SK-N-SH (cell line): Measurements from ENCODE around the gene NAT9. TPM values are rescaled to one million over a fixed set of nuclear protein-coding genes. Genes with fewer than 3 reads are reported as not detected.

Experiments used
- CTCF ChIA-PET: fragments of 300-600, 350-600 bp; formaldehyde crosslinking; extraction: SDS; loops from one replicate; lab custom pipeline; 2021; lab: Yijun Ruan, JAX
- POLR2A ChIA-PET: fragments of 350-600 bp; sonication (Branson Sonifier 250); formaldehyde crosslinking; extraction: SDS; loops from one replicate; lab custom pipeline; 2020; ENCODE audit warnings: antibody characterized with exemption, inconsistent platforms; lab: Yijun Ruan, JAX
- DNase-seq: peaks from one replicate; pipeline ENCODE4 v3.0.0; 2012
- H2AFZ ChIP-seq: fragments of 200-600 bp; sonication (generic); 2 replicates; pipeline ENCODE4 v1.8.1; 2016; ENCODE audit warnings: antibody characterized with exemption, mild to moderate bottlenecking, low read depth
- H3F3A ChIP-seq: fragments of 200-600 bp; sonication (generic); replicated peaks from 2 replicates; pipeline ENCODE3; 2016; ENCODE audit warnings: antibody characterized with exemption, mild to moderate bottlenecking; ENCODE audit not compliant: insufficient read depth
- H3K27ac ChIP-seq, 2 experiments: fragments of 200-500 bp in 1 of 2; fragments of 200-600 bp in 1 of 2; sonication (Bioruptor generic) in 1 of 2; sonication (generic), shearing (Covaris generic) in 1 of 2; 2 replicates each; pipeline versions ENCODE4 v1.5.1 to v1.6.1; 2014 to 2016; ENCODE audit warnings: low read depth in 2 of 2, inconsistent platforms in 1 of 2, low read length in 1 of 2, mild to moderate bottlenecking in 1 of 2, mixed read lengths in 1 of 2
- H3K27me3 ChIP-seq: fragments of 200-600 bp; sonication (generic), shearing (Covaris generic); 2 replicates; pipeline ENCODE4 v1.6.1; 2016; ENCODE audit warnings: mixed run types; ENCODE audit not compliant: insufficient read depth
- H3K36me3 ChIP-seq, 2 experiments: fragments of 200-500 bp in 1 of 2; fragments of 200-600 bp in 1 of 2; sonication (Bioruptor generic) in 1 of 2; sonication (generic) in 1 of 2; replicated peaks in 1 of 2; 2 replicates each; pipeline versions ENCODE3 to v1.5.1; 2014 to 2016; ENCODE audit warnings: low read length in 1 of 2, mild to moderate bottlenecking in 1 of 2; ENCODE audit not compliant: insufficient read depth in 2 of 2, control insufficient read depth in 1 of 2
- H3K4me1 ChIP-seq, 2 experiments: fragments of 200-500 bp in 1 of 2; fragments of 200-600 bp in 1 of 2; sonication (Bioruptor generic) in 1 of 2; sonication (generic), shearing (Covaris generic) in 1 of 2; 2 replicates each; pipeline versions ENCODE4 v1.5.1 to v1.6.1; 2014 to 2016; ENCODE audit warnings: low read depth in 1 of 2, low read length in 1 of 2, mixed run types in 1 of 2; ENCODE audit not compliant: insufficient read depth in 2 of 2, control insufficient read depth in 1 of 2
- H3K4me2 ChIP-seq: fragments of 200-600 bp; sonication (generic), shearing (Covaris generic); 2 replicates; pipeline ENCODE4 v1.6.1; 2017; ENCODE audit warnings: mixed run types
- H3K4me3 ChIP-seq, 2 experiments: fragments of 200-500 bp in 1 of 2; fragments of 200-600 bp in 1 of 2; sonication (Bioruptor generic) in 1 of 2; sonication (generic), shearing (Covaris generic) in 1 of 2; 2 replicates each; pipeline versions ENCODE4 v1.5.1 to v1.8.1; 2014 to 2016; ENCODE audit warnings: low read depth in 2 of 2, inconsistent platforms in 1 of 2, low read length in 1 of 2, mild to moderate bottlenecking in 1 of 2, mixed read lengths in 1 of 2, moderate library complexity in 1 of 2
- H3K79me2 ChIP-seq: fragments of 200-600 bp; sonication (generic); 2 replicates; pipeline ENCODE4 v1.8.1; 2017; ENCODE audit warnings: mild to moderate bottlenecking; ENCODE audit not compliant: insufficient read depth
- H3K9ac ChIP-seq: fragments of 200-600 bp; sonication (generic); 2 replicates; pipeline ENCODE4 v1.6.1; 2017; ENCODE audit warnings: mixed run types
- H3K9me2 ChIP-seq: fragments of 200-600 bp; sonication (generic); 2 replicates; pipeline ENCODE4 v1.6.1; 2017; ENCODE audit warnings: mixed run types
- H3K9me3 ChIP-seq: fragments of 200-600 bp; sonication (generic); 2 replicates; pipeline ENCODE4 v1.6.1; 2017; ENCODE audit warnings: mixed run types, mild to moderate bottlenecking, moderate library complexity
- H4K20me1 ChIP-seq: fragments of 200-600 bp; sonication (generic); 2 replicates; pipeline ENCODE4 v1.6.1; 2017; ENCODE audit warnings: mild to moderate bottlenecking, mixed run types; ENCODE audit not compliant: insufficient read depth
- CHD2 ChIP-seq: fragments of 150-350 bp; IDR thresholded peaks from 2 replicates; pipeline ENCODE4 v1.6.1; 2018; ENCODE audit warnings: low read length; ENCODE audit not compliant: partially characterized antibody
- ELF1 ChIP-seq: IDR thresholded peaks from 2 replicates; pipeline ENCODE4 v1.4.0; 2012
- EP300 ChIP-seq, 2 experiments: IDR thresholded peaks; 2 replicates each; pipeline versions ENCODE4 v1.4.0 to v1.6.1; 2012; ENCODE audit warnings: borderline replicate concordance in 1 of 2, low read depth in 1 of 2, low read length in 1 of 2
- GABPA ChIP-seq: IDR thresholded peaks from 2 replicates; pipeline ENCODE4 v1.4.0; 2012; ENCODE audit warnings: low read depth, mild to moderate bottlenecking
- MEF2A ChIP-seq: IDR thresholded peaks from 2 replicates; pipeline ENCODE4 v1.4.0; 2012; ENCODE audit warnings: low read depth, borderline replicate concordance
- NFIC ChIP-seq: IDR thresholded peaks from 2 replicates; pipeline ENCODE4 v1.4.0; 2012; ENCODE audit warnings: borderline replicate concordance
- NRF1 ChIP-seq: IDR thresholded peaks from 2 replicates; pipeline ENCODE4 v1.6.1; 2012; ENCODE audit warnings: low read depth, mild to moderate bottlenecking, low read length
- POLR2AphosphoS5 ChIP-seq: IDR thresholded peaks from 2 replicates; pipeline ENCODE4 v1.6.1; 2012; ENCODE audit warnings: low read depth, low read length
- RAD21 ChIP-seq: IDR thresholded peaks from 2 replicates; pipeline ENCODE4 v1.6.1; 2012; ENCODE audit warnings: mild to moderate bottlenecking, low read length
- RCOR1 ChIP-seq: fragments of 150-350 bp; IDR thresholded peaks from 2 replicates; pipeline ENCODE4 v1.6.1; 2017; ENCODE audit warnings: antibody characterized with exemption, low read length
- REST ChIP-seq: IDR thresholded peaks from 2 replicates; pipeline ENCODE4 v1.6.1; 2012; ENCODE audit warnings: mild to moderate bottlenecking, low read depth, low read length, moderate library complexity
- SMC3 ChIP-seq: IDR thresholded peaks from 2 replicates; pipeline ENCODE4 v1.6.1; 2012; ENCODE audit warnings: low read depth, low read length, improper control_type of control experiment
- TAF1 ChIP-seq: IDR thresholded peaks from 2 replicates; pipeline ENCODE4 v1.6.1; 2012; ENCODE audit warnings: low read depth, mild to moderate bottlenecking, low read length, moderate library complexity, borderline replicate concordance
- TEAD4 ChIP-seq: IDR thresholded peaks from 2 replicates; pipeline ENCODE4 v1.4.0; 2012; ENCODE audit warnings: mild to moderate bottlenecking, borderline replicate concordance; ENCODE audit not compliant: insufficient read depth
- YY1 ChIP-seq: IDR thresholded peaks from 2 replicates; pipeline ENCODE4 v1.4.0; 2012; ENCODE audit warnings: low read depth, mild to moderate bottlenecking
- ZBTB33 ChIP-seq: IDR thresholded peaks from 2 replicates; pipeline ENCODE4 v1.4.0; 2012; ENCODE audit warnings: low read depth, borderline replicate concordance
- WGBS: methylation state at CpG from one replicate; pipeline ENCODE4 v1.1.6; 2017; ENCODE audit warnings: low lambda C conversion rate; 5-methylcytosine and 5-hydroxymethylcytosine counted together
- polyA plus RNA-seq, 3 experiments: library from polyadenylated mRNA; depleted of rRNA; stranded (reverse); fragments of >200 nt; gene quantifications; 2 replicates each; pipeline ENCODE4 v1.2.3, GENCODE V29; 2012
- TF ChIP-seq, protein P1 (sequence below): IDR thresholded peaks from 2 replicates; pipeline ENCODE4 v1.4.0; 2012; ENCODE audit warnings: low read depth, borderline replicate concordance
- TF ChIP-seq, protein P2 (sequence below): IDR thresholded peaks from 2 replicates; pipeline ENCODE4; 2012
- TF ChIP-seq, protein P3 (sequence below): fragments of 150-350 bp; IDR thresholded peaks from 2 replicates; pipeline ENCODE4 v1.6.1; 2016; ENCODE audit warnings: mild to moderate bottlenecking, low read depth, low read length

NAT9 gene
- polyA plus RNA-seq, 1 of the 3 experiments (the other 2 are of a cell fraction) = 117 TPM

DNA sequence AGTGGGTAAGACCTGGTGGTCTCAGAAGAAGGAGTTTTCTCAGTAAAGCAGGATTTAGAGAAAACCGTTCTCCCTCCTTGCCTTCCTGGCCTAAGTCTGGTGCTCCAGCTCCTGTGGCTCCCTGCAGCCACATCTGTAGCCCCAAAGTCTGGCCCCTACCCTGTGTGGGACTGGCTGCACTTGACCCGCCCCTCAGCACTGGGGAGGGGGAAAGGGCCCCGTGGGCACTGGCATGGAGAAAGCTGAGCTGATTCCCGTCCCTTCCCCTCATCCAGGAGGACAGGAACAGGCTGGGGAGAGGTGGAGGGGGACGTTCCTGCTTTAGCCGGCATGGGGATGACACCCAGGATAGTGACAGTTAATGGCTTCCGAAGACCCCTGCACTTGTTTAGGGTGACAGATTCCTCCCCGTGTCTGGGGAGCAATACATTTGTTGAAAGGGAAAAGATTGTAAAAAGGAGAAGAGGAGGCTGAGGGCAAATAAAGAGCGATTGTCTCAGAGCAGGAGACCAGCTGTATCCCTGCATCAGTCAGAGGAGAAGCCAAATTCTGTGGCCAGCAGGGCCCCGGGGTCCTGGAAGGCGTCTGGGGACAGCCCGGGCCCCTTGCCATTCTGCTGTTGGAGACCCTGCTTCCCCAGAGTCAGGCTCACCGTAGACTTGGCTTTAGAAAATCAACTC lies 45.6 kb upstream of the NAT9 start:
- H3K9ac ChIP-seq = no peak overlapping the region
- CTCF ChIA-PET = interaction anchor here (0.7 to 98.1 kb wide), 6 partner anchors 8 to 365 kb away, joined by 3 to 3869 read pairs (median 12); partner anchors contain the start of genes FDXR and GRIN2C
- WGBS = 90% methylated on average over 13 of the region's 13 CpGs
- no peaks in the 10 kb centered on the region; a peak in 1 of 4 replicates for H3K4me1 ChIP-seq
- TF ChIP-seq MEF2A = no peak
- TF ChIP-seq NRF1 = no peak
- TF ChIP-seq RCOR1 = no peak
- no peak for TF ChIP-seq EP300 (IDR thresholded peaks at IDR 0.05; ENCODE audit: borderline replicate concordance in 1 of 2, low read depth in 1 of 2, low read length in 1 of 2)
- TF ChIP-seq, protein P1, sequence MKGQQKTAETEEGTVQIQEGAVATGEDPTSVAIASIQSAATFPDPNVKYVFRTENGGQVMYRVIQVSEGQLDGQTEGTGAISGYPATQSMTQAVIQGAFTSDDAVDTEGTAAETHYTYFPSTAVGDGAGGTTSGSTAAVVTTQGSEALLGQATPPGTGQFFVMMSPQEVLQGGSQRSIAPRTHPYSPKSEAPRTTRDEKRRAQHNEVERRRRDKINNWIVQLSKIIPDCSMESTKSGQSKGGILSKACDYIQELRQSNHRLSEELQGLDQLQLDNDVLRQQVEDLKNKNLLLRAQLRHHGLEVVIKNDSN = no peak
- TF ChIP-seq SMC3 = no peak
- no peak for TF ChIP-seq TAF1
- no peak for TF ChIP-seq GABPA
- TF ChIP-seq, protein P2, sequence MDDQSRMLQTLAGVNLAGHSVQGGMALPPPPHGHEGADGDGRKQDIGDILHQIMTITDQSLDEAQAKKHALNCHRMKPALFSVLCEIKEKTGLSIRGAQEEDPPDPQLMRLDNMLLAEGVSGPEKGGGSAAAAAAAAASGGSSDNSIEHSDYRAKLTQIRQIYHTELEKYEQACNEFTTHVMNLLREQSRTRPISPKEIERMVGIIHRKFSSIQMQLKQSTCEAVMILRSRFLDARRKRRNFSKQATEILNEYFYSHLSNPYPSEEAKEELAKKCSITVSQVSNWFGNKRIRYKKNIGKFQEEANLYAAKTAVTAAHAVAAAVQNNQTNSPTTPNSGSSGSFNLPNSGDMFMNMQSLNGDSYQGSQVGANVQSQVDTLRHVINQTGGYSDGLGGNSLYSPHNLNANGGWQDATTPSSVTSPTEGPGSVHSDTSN = no peak
- no peak for TF ChIP-seq RAD21
- TF ChIP-seq NFIC = no peak
- no peak for TF ChIP-seq REST
- no peak for TF ChIP-seq ELF1
- TF ChIP-seq CHD2 = no peak
- no peak for TF ChIP-seq ZBTB33
- TF ChIP-seq, protein P3, sequence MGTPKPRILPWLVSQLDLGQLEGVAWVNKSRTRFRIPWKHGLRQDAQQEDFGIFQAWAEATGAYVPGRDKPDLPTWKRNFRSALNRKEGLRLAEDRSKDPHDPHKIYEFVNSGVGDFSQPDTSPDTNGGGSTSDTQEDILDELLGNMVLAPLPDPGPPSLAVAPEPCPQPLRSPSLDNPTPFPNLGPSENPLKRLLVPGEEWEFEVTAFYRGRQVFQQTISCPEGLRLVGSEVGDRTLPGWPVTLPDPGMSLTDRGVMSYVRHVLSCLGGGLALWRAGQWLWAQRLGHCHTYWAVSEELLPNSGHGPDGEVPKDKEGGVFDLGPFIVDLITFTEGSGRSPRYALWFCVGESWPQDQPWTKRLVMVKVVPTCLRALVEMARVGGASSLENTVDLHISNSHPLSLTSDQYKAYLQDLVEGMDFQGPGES = no peak
- TF ChIP-seq POLR2AphosphoS5 = no peak
- TF ChIP-seq TEAD4 = no peak
- TF ChIP-seq YY1 = no peak
- H3K27ac ChIP-seq = no peak overlapping the region
- no peaks in the 10 kb centered on the region for H3K79me2 ChIP-seq
- no peaks in the 10 kb centered on the region for H3K9me2 ChIP-seq
- POLR2A ChIA-PET = interaction anchor here (0.9 kb wide), 1 partner anchor 14 kb away, joined by 3 read pairs; no protein-coding TSS in a partner anchor
- no peak for DNase-seq
- no peak overlapping the region for H2AFZ ChIP-seq
- H3K9me3 ChIP-seq = no peaks in the 10 kb centered on the region
- peaks cover 0 to 61% of the 10 kb centered on the region in 2 experiments for H3K36me3 ChIP-seq
- H3K4me3 ChIP-seq = no peak overlapping the region
- H3K27me3 ChIP-seq = no peaks in the 10 kb centered on the region
- H4K20me1 ChIP-seq = no peaks in the 10 kb centered on the region
- no peaks in the 10 kb centered on the region for H3F3A ChIP-seq
- no peak overlapping the region for H3K4me2 ChIP-seq
